Tibial artery (tissue), 4 donors: ENCODE measurements around the gene GSG1L2.

Experiments
- DNase-seq, 2 donors: peaks; one replicate each; pipeline ENCODE4 v3.0.0-alpha.2; 2019
- H3K27ac ChIP-seq, 2 donors: fragments of 200-600 bp; sonication (generic) in 1 of 2; 1 replicate in 1 of 2; 2 replicates in 1 of 2; pipeline ENCODE4 v1.5.1; 2018 to 2019; ENCODE audit warnings: mild to moderate bottlenecking in 1 of 2
- H3K27me3 ChIP-seq, 2 donors: fragments of 200-600 bp; sonication (generic) in 1 of 2; one replicate each; pipeline versions ENCODE4 v1.5.1 to v1.6.0; 2016 to 2019
- H3K36me3 ChIP-seq, 3 donors: fragments of 200-600 bp; sonication (generic) in 2 of 3; one replicate each; pipeline ENCODE4 v1.5.1; 2016 to 2019; ENCODE audit warnings: mild to moderate bottlenecking in 2 of 3
- H3K4me1 ChIP-seq, 4 donors: fragments of 200-600 bp; sonication (generic) in 2 of 4; 1 replicate in 3 of 4; 2 replicates in 1 of 4; pipeline ENCODE4 v1.5.1; 2016 to 2019
- H3K4me3 ChIP-seq, 2 donors: fragments of 200-600 bp; sonication (generic) in 1 of 2; 1 replicate in 1 of 2; 2 replicates in 1 of 2; pipeline ENCODE4 v1.5.1; 2018 to 2019; ENCODE audit warnings: mild to moderate bottlenecking in 2 of 2
- H3K9me3 ChIP-seq, 3 donors: fragments of 200-600 bp; sonication (generic) in 1 of 3; one replicate each; pipeline ENCODE4 v1.5.1; 2016 to 2019
- CTCF ChIP-seq, 2 experiments: fragments of 200-600 bp in 1 of 2; fragments of 450-650 bp in 1 of 2; IDR thresholded peaks; one replicate each; pipeline ENCODE4 v1.5.1; 2017 to 2019; ENCODE audit warnings: antibody characterized with exemption in 2 of 2, mild to moderate bottlenecking in 1 of 2, moderate library complexity in 1 of 2
- intact Hi-C: fragments of 100-400 bp; cut with DNase I; formaldehyde crosslinking; loops from one replicate; pipeline ENCODE4 v1.15.0; 2023; ENCODE audit warnings: low total_unique reads

The GSG1L2 gene

GRCh38 chr17:9824094-9824493 is 2.2 kb upstream of the GSG1L2 start:
- Histone ChIP-seq H3K27me3 (peaks cover 0 to 13% of the 10 kb centered on the region in 2 donors), H3K4me3 (no peak overlapping the region), H3K27ac (no peak overlapping the region), H3K36me3 (no peaks in the 10 kb centered on the region), H3K9me3 (no peaks in the 10 kb centered on the region), H3K4me1 (no peaks in the 10 kb centered on the region)
- intact Hi-C loops = no loop called here
- DNase-seq = no peak
- TF ChIP-seq CTCF (IDR thresholded peaks at IDR 0.05) = no peak

- no peak overlapping the region for H3K27ac ChIP-seq
- intact Hi-C loops = no loop called here
- H3K4me3 ChIP-seq = no peak overlapping the region
- H3K27me3 ChIP-seq = peaks cover 0 to 10% of the 10 kb centered on the region in 2 donors
- H3K4me1 ChIP-seq = no peaks in the 10 kb centered on the region
- TF ChIP-seq CTCF (IDR thresholded peaks at IDR 0.05) = no peak
- no peaks in the 10 kb centered on the region for H3K9me3 ChIP-seq
- no peak for DNase-seq
- no peaks in the 10 kb centered on the region for H3K36me3 ChIP-seq
Observed at GRCh38 chr17:9820448-9820847, 1.4 kb downstream of the GSG1L2 start.

DNA sequence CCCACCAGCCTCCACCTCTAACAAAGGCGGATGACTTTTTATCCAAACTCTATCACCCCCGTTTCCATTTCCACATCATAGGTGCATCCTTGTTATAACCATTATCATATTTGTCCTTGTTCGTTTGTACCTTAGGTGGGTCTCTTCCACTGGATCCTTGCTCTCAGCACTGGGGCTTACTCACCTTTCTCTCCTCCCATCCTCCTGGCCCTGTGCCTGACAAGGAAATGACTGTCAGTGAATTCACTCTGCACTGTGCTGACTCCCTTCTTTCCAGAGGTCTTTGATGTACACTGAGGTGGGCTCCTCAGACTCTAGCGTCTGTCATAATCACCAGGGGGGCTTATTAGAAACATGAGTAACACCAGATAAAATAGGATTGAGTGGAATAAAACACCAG is 3.1 kb downstream of the GSG1L2 start:
- no peak overlapping the region for H3K4me3 ChIP-seq
- peaks cover 0 to 3% of the 10 kb centered on the region in 2 donors for H3K27me3 ChIP-seq
- no peaks in the 10 kb centered on the region for H3K9me3 ChIP-seq
- no peaks in the 10 kb centered on the region for H3K4me1 ChIP-seq
- DNase-seq = no peak
- intact Hi-C loops = no loop called here
- TF ChIP-seq CTCF (IDR thresholded peaks at IDR 0.05) = no peak
- H3K36me3 ChIP-seq = no peaks in the 10 kb centered on the region
- no peak overlapping the region for H3K27ac ChIP-seq

GRCh38 chr17:9817086-9817485 is 4.8 kb downstream of the GSG1L2 start:
- H3K4me1 ChIP-seq = no peaks in the 10 kb centered on the region
- H3K27ac ChIP-seq = no peak overlapping the region
- no peak for TF ChIP-seq CTCF (IDR thresholded peaks at IDR 0.05)
- intact Hi-C loops = no loop called here
- no peaks in the 10 kb centered on the region for H3K36me3 ChIP-seq
- DNase-seq = no peak
- no peaks in the 10 kb centered on the region for H3K27me3 ChIP-seq
- H3K4me3 ChIP-seq = no peak overlapping the region
- H3K9me3 ChIP-seq = no peaks in the 10 kb centered on the region

DNA sequence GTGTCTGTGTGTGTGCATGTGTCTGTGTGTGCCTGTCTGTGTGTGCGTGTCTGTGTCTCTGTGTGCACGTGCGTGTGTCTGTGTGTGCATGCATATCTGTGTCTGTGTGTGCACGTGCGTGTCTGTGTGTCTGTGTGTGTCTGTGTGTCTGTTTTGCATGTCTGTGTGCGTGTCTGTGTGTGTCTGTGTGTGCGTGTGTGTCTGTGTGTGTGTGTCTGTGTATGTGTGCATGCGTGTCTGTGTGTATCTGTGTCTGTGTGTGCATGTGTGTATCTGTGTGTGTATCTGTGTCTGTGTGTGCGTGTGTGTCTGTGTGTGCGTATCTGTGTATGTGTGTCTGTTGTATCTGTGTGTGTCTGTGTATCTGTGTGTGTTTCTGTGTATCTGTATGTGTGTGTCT is 5.4 kb downstream of the GSG1L2 start:
- DNase-seq = no peak
- Histone ChIP-seq H3K9me3 (no peaks in the 10 kb centered on the region), H3K36me3 (no peaks in the 10 kb centered on the region), H3K27ac (no peak overlapping the region), H3K27me3 (peaks cover 0 to 3% of the 10 kb centered on the region in 2 donors), H3K4me3 (no peak overlapping the region), H3K4me1 (no peaks in the 10 kb centered on the region)
- TF ChIP-seq CTCF (IDR thresholded peaks at IDR 0.05) = no peak
- intact Hi-C loops = no loop called here

DNA sequence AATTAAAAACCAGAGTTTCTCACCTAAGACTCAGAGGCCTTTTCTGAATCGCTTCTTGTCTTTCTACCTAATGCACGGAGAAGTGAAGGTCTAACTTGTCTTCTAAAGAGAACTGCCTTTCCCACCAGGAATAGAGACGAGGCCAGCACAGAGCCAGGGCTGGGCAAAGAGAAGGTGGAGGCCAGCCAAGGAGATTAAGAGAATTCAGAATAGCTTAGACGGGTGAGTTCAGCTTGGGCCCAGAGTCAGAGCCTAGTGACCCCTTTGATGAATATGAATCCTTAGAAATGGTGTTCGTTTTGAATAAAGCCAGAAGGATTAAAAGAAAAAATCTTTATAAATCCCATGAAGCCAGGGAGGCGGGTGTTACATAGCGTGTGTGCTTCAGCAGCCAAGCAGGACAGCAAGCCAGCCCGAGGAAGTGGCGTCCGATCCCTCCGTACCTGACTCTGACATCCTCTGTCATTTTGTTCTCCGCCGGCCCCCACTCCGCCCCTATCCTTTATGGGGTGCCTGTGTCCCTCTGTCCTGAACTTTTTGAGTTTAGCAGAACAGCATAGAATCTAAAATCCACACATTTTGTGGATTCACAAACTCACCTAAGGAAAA is 7.4 kb downstream of the GSG1L2 start:
- Histone ChIP-seq H3K36me3 (no peaks in the 10 kb centered on the region), H3K9me3 (no peaks in the 10 kb centered on the region), H3K27ac (no peak overlapping the region), H3K4me1 (no peaks in the 10 kb centered on the region), H3K4me3 (no peak overlapping the region), H3K27me3 (peaks cover 0 to 3% of the 10 kb centered on the region in 2 donors)
- intact Hi-C loops = no loop called here
- TF ChIP-seq CTCF (IDR thresholded peaks at IDR 0.05) = no peak
- no peak for DNase-seq
